GM12878 (cell line): ENCODE measurements around the gene EFHC1. TPM values are rescaled to one million over a fixed set of nuclear protein-coding genes. Genes with fewer than 3 reads are reported as not detected.
A peak's percentile ranks its signal among the peaks of the same experiment; 100 is the strongest.

Experiments used
- ATAC-seq: fragments of 200-7000 bp; cut with Tn5 transposase; 3 replicates; pipeline ENCODE4 v1.9.1; 2020; ENCODE audit warnings: mild to moderate bottlenecking, moderate library complexity
- BruUV-seq: library from RNA; stranded (reverse); fragments of 400-500 nt; replicated peaks from 2 replicates; lab custom pipeline; 2021; lab: Mats Ljungman, UMichigan
- CTCF ChIA-PET: fragments of 300-600 bp; sonication (Branson Sonifier 250); formaldehyde crosslinking; extraction: SDS; loops from one replicate; lab custom pipeline; 2021; ENCODE audit warnings: inconsistent platforms; lab: Yijun Ruan, JAX
- POLR2A ChIA-PET: fragments of 350-600 bp; formaldehyde crosslinking; extraction: SDS; loops from one replicate; lab custom pipeline; 2021; ENCODE audit warnings: inconsistent platforms; lab: Charles Lee
- RAD21 ChIA-PET: fragments of 300-600 bp; sonication (Branson Sonifier 250); formaldehyde crosslinking; loops from one replicate; lab custom pipeline; 2023; ENCODE audit warnings: antibody characterized with exemption; ENCODE audit not compliant: unreplicated experiment; lab: Charles Lee
- SMC1A ChIA-PET: fragments of 300-600 bp; sonication (Branson Sonifier 250); formaldehyde crosslinking; loops from one replicate; lab custom pipeline; 2023; ENCODE audit not compliant: unreplicated experiment, uncharacterized antibody; lab: Charles Lee
- DNase-seq: peaks from one replicate; pipeline ENCODE4 v3.0.0-alpha.2; 2011; ENCODE audit warnings: low read depth, low spot score
- FAIRE-seq: peaks from 3 replicates; lab custom pipeline; 2011; peaks lifted over from hg19 to GRCh38; lab: Jason Lieb, UNC
- H2AFZ ChIP-seq: 2 replicates; pipeline ENCODE4 v1.6.0; 2011; ENCODE audit warnings: low read depth, low read length, control low read depth; ENCODE audit not compliant: control insufficient read depth
- H3K27ac ChIP-seq: 2 replicates; pipeline ENCODE4 v1.5.1; 2011; ENCODE audit warnings: control low read depth; ENCODE audit not compliant: control insufficient read depth, insufficient read depth
- H3K27me3 ChIP-seq, 2 experiments: replicated peaks in 1 of 2; 2 replicates each; pipeline versions ENCODE4 v1.6.0 to v1.6.1; 2011; ENCODE audit warnings: low read length in 1 of 2; ENCODE audit not compliant: control insufficient read depth in 2 of 2, insufficient read depth in 2 of 2
- H3K36me3 ChIP-seq, 2 experiments: 2 replicates each; pipeline ENCODE4 v1.5.1; 2011; ENCODE audit warnings: low read length in 1 of 2; ENCODE audit not compliant: control insufficient read depth in 2 of 2, insufficient read depth in 2 of 2
- H3K4me1 ChIP-seq: 2 replicates; pipeline ENCODE4 v1.6.1; 2011; ENCODE audit warnings: mild to moderate bottlenecking, low read length, moderate library complexity, mixed read lengths; ENCODE audit not compliant: control insufficient read depth, insufficient read depth
- H3K4me2 ChIP-seq: 2 replicates; pipeline ENCODE4 v1.6.0; 2011; ENCODE audit warnings: control low read depth; ENCODE audit not compliant: control insufficient read depth, insufficient read depth
- H3K4me3 ChIP-seq: fragments of 200-600 bp; sonication (generic); 2 replicates; pipeline ENCODE4 v1.5.1; 2016
- H3K79me2 ChIP-seq: 2 replicates; pipeline ENCODE4 v1.6.0; 2011; ENCODE audit warnings: low read length; ENCODE audit not compliant: control insufficient read depth, insufficient read depth
- H3K9ac ChIP-seq: 2 replicates; pipeline ENCODE4 v1.8.0; 2011; ENCODE audit warnings: low read length, control low read depth, mixed read lengths; ENCODE audit not compliant: control insufficient read depth, insufficient read depth
- H3K9me3 ChIP-seq: replicated peaks from 3 replicates; pipeline ENCODE4 v1.5.1; 2011; ENCODE audit warnings: mild to moderate bottlenecking, low read length; ENCODE audit not compliant: control insufficient read depth, insufficient read depth
- H4K20me1 ChIP-seq: 2 replicates; pipeline ENCODE4 v1.6.0; 2011; ENCODE audit not compliant: control insufficient read depth, insufficient read depth
- ATF2 ChIP-seq: IDR thresholded peaks from 2 replicates; pipeline ENCODE4 v1.6.1; 2012; ENCODE audit warnings: low read length, inconsistent platforms
- BHLHE40 ChIP-seq, 2 experiments: fragments of 450-650 bp in 1 of 2; IDR thresholded peaks; 2 replicates each; pipeline ENCODE4 v1.6.1; 2011 to 2017; ENCODE audit warnings: low read depth in 2 of 2, borderline replicate concordance in 1 of 2, improper control_type of control experiment in 1 of 2, low read length in 1 of 2, mild to moderate bottlenecking in 1 of 2
- ETV6 ChIP-seq, 2 experiments: fragments of 450-650 bp in 1 of 2; IDR thresholded peaks in 1 of 2; conservative IDR thresholded peaks in 1 of 2; 2 replicates each; pipeline ENCODE4 v1.6.1; 2014; ENCODE audit warnings: antibody characterized with exemption in 1 of 2, borderline replicate concordance in 1 of 2, low read depth in 1 of 2, mild to moderate bottlenecking in 1 of 2, moderate library complexity in 1 of 2
- IKZF1 ChIP-seq: fragments of 450-650 bp; conservative IDR thresholded peaks from 2 replicates; pipeline ENCODE4 v1.6.1; 2017; ENCODE audit warnings: antibody characterized with exemption, mild to moderate bottlenecking
- JUNB ChIP-seq: IDR thresholded peaks from 2 replicates; pipeline ENCODE4 v1.6.1; 2016; ENCODE audit warnings: antibody characterized with exemption, mild to moderate bottlenecking
- MEF2A ChIP-seq: IDR thresholded peaks from 2 replicates; pipeline ENCODE4 v1.6.1; 2011; ENCODE audit warnings: low read depth, mild to moderate bottlenecking, low read length, moderate library complexity; ENCODE audit not compliant: insufficient read depth
- NR2F1 ChIP-seq: fragments of 450-650 bp; conservative IDR thresholded peaks from 2 replicates; pipeline ENCODE4 v1.6.1; 2017; ENCODE audit warnings: mild to moderate bottlenecking
- RAD51 ChIP-seq: fragments of 450-650 bp; IDR thresholded peaks from 2 replicates; pipeline ENCODE4 v1.6.1; 2016; ENCODE audit warnings: moderate library complexity, mild to moderate bottlenecking, inconsistent platforms
- SIX5 ChIP-seq: IDR thresholded peaks from 2 replicates; pipeline ENCODE4 v1.6.1; 2011; ENCODE audit warnings: mild to moderate bottlenecking, low read depth, low read length, moderate library complexity; ENCODE audit not compliant: severe bottlenecking
- SMAD5 ChIP-seq: IDR thresholded peaks from 2 replicates; pipeline ENCODE4 v1.6.1; 2016; ENCODE audit warnings: antibody characterized with exemption, low read depth
- WGBS: methylation state at CpG from one replicate; pipeline ENCODE4 v1.1.6; 2016; ENCODE audit warnings: low lambda C conversion rate; ENCODE audit not compliant: insufficient replicate concordance, insufficient coverage; ENCODE audit errors: missing lambda C conversion rate; 5-methylcytosine and 5-hydroxymethylcytosine counted together
- in situ Hi-C: fragments of 300-500 bp; cut with MboI; formaldehyde crosslinking; loops from 9 replicates; pipeline ENCODE4 v1.14.3; 2018; ENCODE audit warnings: mixed read lengths
- intact Hi-C: fragments of 100-400 bp; cut with micrococcal nuclease; formaldehyde crosslinking; loops from one replicate; pipeline ENCODE4 v1.14.2; 2022; ENCODE audit not compliant: unreplicated experiment
- polyA plus RNA-seq, 11 experiments: library from polyadenylated mRNA; depleted of rRNA in 4 of 11; unstranded in 6 of 11; stranded (reverse) in 5 of 11; fragments of >200 nt; fragmentation: Nextera tagmentation in 4 of 11; fragmentation: Illumina TruSeq in 1 of 11; extraction: Ambion mirVana in 4 of 11; extraction: Trizol in 1 of 11; gene quantifications; 1 replicate in 1 of 11; 2 replicates in 10 of 11; pipeline versions ENCODE4 v1.2.1 to v1.2.3, GENCODE V29; 2011 to 2016; ENCODE audit warnings: inconsistent platforms in 2 of 11, missing spikeins in 2 of 11, low read depth in 1 of 11
- total RNA-seq, 4 experiments: library from RNA; depleted of rRNA in 3 of 4; stranded (reverse); fragments of >200 nt in 3 of 4; fragmentation: Illumina TruSeq in 1 of 4; extraction: Trizol in 1 of 4; gene quantifications; 2 replicates each; pipeline versions ENCODE4 v1.2.1 to v1.2.3, GENCODE V29; 2013 to 2021
- TF ChIP-seq, protein P1 (sequence below): fragments of 450-650 bp; IDR thresholded peaks from 2 replicates; pipeline ENCODE4 v1.6.1; 2017; ENCODE audit warnings: mild to moderate bottlenecking, moderate library complexity

EFHC1 gene
- total and polyA plus RNA-seq, 10 of the 15 experiments (the other 5 are each of a cell fraction or from before 2014, with no cell fraction given) = 5.5 to 14.5 (median 8.8) TPM

DNA sequence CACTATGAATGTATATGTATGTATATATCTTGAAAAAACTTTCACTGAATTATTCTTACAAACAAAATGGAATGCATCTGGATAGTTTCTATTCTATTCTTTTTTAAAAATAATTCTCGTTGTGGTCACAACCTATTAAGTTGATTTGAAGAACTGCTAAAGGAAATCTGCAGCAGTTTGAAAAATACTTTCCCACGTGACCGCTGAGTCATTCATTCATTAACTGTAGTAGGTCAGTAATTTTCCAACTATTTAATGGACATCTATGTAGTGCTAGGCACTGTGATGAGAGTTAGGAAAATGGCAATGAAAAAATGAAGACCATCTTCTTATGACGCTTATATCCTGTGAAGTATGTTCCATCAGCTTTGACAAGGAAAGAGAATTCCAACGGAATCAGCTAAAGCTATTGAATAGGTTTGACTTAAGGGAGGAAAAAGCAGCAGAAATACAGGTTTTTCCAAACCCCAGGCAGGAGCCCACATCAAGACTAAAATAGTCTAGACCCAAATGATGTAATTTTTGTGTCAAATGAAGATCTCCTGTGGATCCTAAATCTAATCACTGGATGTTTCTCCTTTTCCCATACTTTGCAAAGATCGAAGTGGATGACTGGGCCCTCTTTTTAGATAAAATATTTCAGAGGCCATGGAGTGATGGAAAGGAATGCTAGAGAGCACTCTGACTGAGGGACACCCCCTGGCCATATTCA, 4.1 kb upstream of the EFHC1 start:
- TF ChIP-seq MEF2A = no peak
- TF ChIP-seq BHLHE40 (IDR thresholded peaks at IDR 0.05; ENCODE audit: borderline replicate concordance in 1 of 2, low read depth in 2 of 2, low read length in 1 of 2) = peak in 1 of 2 experiments; percentile 82; a peak in 2 of 4 replicates
- TF ChIP-seq SIX5 = no peak
- no peak for TF ChIP-seq SMAD5
- 0 out of 2 replicates have a peak, but pooled peaks have one; percentile 4 for TF ChIP-seq JUNB
- peak; percentile 62 for TF ChIP-seq RAD51
- TF ChIP-seq NR2F1 = no peak
- no peak for TF ChIP-seq IKZF1
- TF ChIP-seq ETV6 (conservative IDR thresholded peaks at IDR 0.05 in 1 of 2, IDR thresholded peaks at IDR 0.05 in 1 of 2; ENCODE audit: borderline replicate concordance in 1 of 2, low read depth in 1 of 2) = 0 out of 4 replicates have a peak, but pooled peaks of 1 of the 2 experiments have one; percentile 6
- TF ChIP-seq, protein P1, sequence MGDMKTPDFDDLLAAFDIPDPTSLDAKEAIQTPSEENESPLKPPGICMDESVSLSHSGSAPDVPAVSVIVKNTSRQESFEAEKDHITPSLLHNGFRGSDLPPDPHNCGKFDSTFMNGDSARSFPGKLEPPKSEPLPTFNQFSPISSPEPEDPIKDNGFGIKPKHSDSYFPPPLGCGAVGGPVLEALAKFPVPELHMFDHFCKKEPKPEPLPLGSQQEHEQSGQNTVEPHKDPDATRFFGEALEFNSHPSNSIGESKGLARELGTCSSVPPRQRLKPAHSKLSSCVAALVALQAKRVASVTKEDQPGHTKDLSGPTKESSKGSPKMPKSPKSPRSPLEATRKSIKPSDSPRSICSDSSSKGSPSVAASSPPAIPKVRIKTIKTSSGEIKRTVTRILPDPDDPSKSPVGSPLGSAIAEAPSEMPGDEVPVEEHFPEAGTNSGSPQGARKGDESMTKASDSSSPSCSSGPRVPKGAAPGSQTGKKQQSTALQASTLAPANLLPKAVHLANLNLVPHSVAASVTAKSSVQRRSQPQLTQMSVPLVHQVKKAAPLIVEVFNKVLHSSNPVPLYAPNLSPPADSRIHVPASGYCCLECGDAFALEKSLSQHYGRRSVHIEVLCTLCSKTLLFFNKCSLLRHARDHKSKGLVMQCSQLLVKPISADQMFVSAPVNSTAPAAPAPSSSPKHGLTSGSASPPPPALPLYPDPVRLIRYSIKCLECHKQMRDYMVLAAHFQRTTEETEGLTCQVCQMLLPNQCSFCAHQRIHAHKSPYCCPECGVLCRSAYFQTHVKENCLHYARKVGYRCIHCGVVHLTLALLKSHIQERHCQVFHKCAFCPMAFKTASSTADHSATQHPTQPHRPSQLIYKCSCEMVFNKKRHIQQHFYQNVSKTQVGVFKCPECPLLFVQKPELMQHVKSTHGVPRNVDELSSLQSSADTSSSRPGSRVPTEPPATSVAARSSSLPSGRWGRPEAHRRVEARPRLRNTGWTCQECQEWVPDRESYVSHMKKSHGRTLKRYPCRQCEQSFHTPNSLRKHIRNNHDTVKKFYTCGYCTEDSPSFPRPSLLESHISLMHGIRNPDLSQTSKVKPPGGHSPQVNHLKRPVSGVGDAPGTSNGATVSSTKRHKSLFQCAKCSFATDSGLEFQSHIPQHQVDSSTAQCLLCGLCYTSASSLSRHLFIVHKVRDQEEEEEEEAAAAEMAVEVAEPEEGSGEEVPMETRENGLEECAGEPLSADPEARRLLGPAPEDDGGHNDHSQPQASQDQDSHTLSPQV = no peak
- peak; percentile 19; the same call in 1 of the 2 replicates for TF ChIP-seq ATF2
- BruUV-seq = no TSS peak
- ChIA-PET CTCF (interaction anchor here (0.6 to 11.2 kb wide), 39 partner anchors 8 to 280 kb away, joined by 3 to 137 read pairs (median 5); partner anchors contain the start of genes MCM3, PAQR8 and TRAM2), SMC1A (interaction anchor here (0.7 to 13.5 kb wide), 33 partner anchors 9 to 652 kb away, joined by 3 to 249 read pairs (median 6); partner anchors contain the start of gene MCM3), POLR2A (interaction anchor here (1.1 to 3.0 kb wide), 5 partner anchors 77 to 249 kb away, joined by 3 to 17 read pairs (median 4); partner anchors contain the start of gene MCM3), RAD21 (interaction anchor here (0.6 to 8.0 kb wide), 29 partner anchors 8 to 308 kb away, joined by 3 to 124 read pairs (median 5); partner anchors contain the start of genes MCM3 and PAQR8)
- H4K20me1 ChIP-seq = no peaks in the 10 kb centered on the region
- no peak overlapping the region for H3K9ac ChIP-seq
- ATAC-seq = no peak
- H3K4me3 ChIP-seq = no peak overlapping the region
- no peak overlapping the region for H3K4me2 ChIP-seq
- in situ Hi-C loops = loop anchor here (5.0 kb wide), 3 partner anchors 81 to 246 kb away; partner anchors contain the start of gene TRAM2
- H3K79me2 ChIP-seq = no peaks in the 10 kb centered on the region; the same call in 1 of the 2 replicates
- no peak overlapping the region for H2AFZ ChIP-seq
- H3K36me3 ChIP-seq = no peaks in the 10 kb centered on the region
- peaks cover 18% of the 10 kb centered on the region for H3K4me1 ChIP-seq
- no peaks in the 10 kb centered on the region for H3K9me3 ChIP-seq
- WGBS = 29% methylated on average over 6 of the region's 6 CpGs
- intact Hi-C loops = loop anchor here (1.0 kb wide), 2 partner anchors 182 to 247 kb away; no protein-coding TSS in a partner anchor
- H3K27ac ChIP-seq = no peak overlapping the region
- no peak for DNase-seq
- no peaks in the 10 kb centered on the region for H3K27me3 ChIP-seq
- no peak for FAIRE-seq
